ENCODE data around the gene CCKAR.
A peak's percentile ranks its signal among the peaks of the same experiment; 100 is the strongest.

The CCKAR gene

DNA sequence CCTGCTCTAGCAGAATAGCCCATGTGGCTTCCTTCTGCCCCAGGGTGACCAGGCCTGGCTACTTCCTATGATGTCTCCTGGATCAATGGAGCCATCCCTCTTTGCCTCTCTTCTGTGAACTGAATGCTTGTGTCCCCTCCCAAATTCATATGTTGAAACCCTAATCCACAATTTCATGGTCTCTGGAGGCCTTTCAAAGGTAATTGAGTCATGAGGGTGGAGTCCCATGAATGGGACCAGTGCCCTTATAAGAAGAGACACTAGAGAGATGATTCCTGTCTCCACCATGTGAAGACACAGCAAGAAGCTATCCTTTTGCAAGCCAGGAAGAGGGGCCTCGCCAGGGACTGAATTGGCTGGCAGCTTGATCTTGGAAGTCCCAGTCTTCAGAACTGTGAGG is 18.4 kb downstream of the CCKAR start:
- H4K8ac ChIP-seq (ENCODE audit: low read length) = no peak overlapping the region
- H2BK15ac ChIP-seq (ENCODE audit: low read depth, poor library complexity, severe bottlenecking) = no peak overlapping the region
- no peaks in the 10 kb centered on the region for H3K27me3 ChIP-seq (ENCODE audit: control insufficient read depth in 1 of 2, insufficient read depth in 1 of 2, low read length in 2 of 2)
- no peaks in the 10 kb centered on the region for H3K36me3 ChIP-seq (ENCODE audit: control insufficient read depth in 1 of 2, insufficient read depth in 2 of 2, low read depth in 1 of 2, low read length in 2 of 2)
- no peak overlapping the region for H3K23ac ChIP-seq (ENCODE audit: low read length in 2 of 2)
- H3K4me1 ChIP-seq (ENCODE audit: control insufficient read depth, insufficient read depth, low read depth, low read length) = no peaks in the 10 kb centered on the region
- no peak overlapping the region for H2AFZ ChIP-seq (ENCODE audit: low read depth, low read length)
- 83% methylated on average over 1 of the region's 1 CpG for WGBS
- DNase-seq = no peak
- H2BK120ac ChIP-seq (ENCODE audit: low read depth, low read length) = no peak overlapping the region
- no peak overlapping the region for H2BK5ac ChIP-seq (ENCODE audit: low read depth, low read length, poor library complexity, severe bottlenecking)
- H2BK12ac ChIP-seq (ENCODE audit: low read length in 2 of 2) = no peak overlapping the region
- H3K18ac ChIP-seq (ENCODE audit: low read depth in 1 of 2, low read length in 2 of 2) = no peak overlapping the region
- H3K4ac ChIP-seq (ENCODE audit: low read depth in 1 of 2, low read length in 2 of 2) = no peak overlapping the region
- H3K4me2 ChIP-seq (ENCODE audit: low read length, poor library complexity, severe bottlenecking) = no peak overlapping the region
- no peak overlapping the region for H3K14ac ChIP-seq (ENCODE audit: low read length in 2 of 2)
- H2AK5ac ChIP-seq (ENCODE audit: low read length, severe bottlenecking) = no peak overlapping the region
- H4K91ac ChIP-seq (ENCODE audit: low read length) = no peak overlapping the region
- H3K79me1 ChIP-seq (replicated peaks; ENCODE audit: low read length, poor library complexity, severe bottlenecking) = no peaks in the 10 kb centered on the region
- H3K9me3 ChIP-seq (ENCODE audit: control insufficient read depth, low read length) = peaks cover 5% of the 10 kb centered on the region
- no peak overlapping the region for H3K4me3 ChIP-seq (ENCODE audit: insufficient read depth in 1 of 2, low read depth in 1 of 2, low read length in 2 of 2)
- no peak overlapping the region for H3K27ac ChIP-seq (ENCODE audit: low read length, poor library complexity, severe bottlenecking)
- H3K9ac ChIP-seq (ENCODE audit: low read length) = no peak overlapping the region

DNA sequence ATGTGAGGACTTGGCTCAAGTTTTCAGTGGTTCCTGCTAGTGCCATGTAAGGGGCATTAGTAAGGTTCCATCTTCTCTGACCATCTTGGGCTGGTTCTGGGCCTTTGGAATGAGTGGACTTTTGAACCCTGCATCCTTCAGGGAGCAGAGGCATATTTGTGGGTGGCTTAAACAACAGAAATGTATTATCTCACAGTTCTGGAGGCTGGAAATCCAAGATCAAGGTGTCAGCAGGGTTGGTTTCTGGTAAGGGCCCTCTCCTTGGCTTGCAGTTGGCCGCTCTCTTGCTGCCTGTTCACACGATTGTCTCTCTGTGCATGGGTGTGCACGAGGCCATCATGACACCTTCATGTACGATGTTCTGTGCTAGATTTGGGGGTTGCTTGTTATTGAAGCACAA is 21.3 kb downstream of the CCKAR start:
- H3K36me3 ChIP-seq (ENCODE audit: control insufficient read depth in 1 of 2, insufficient read depth in 2 of 2, low read depth in 1 of 2, low read length in 2 of 2) = no peaks in the 10 kb centered on the region
- no peak overlapping the region for H3K23ac ChIP-seq (ENCODE audit: low read length in 2 of 2)
- 68% methylated on average over 4 of the region's 4 CpGs for WGBS

DNA sequence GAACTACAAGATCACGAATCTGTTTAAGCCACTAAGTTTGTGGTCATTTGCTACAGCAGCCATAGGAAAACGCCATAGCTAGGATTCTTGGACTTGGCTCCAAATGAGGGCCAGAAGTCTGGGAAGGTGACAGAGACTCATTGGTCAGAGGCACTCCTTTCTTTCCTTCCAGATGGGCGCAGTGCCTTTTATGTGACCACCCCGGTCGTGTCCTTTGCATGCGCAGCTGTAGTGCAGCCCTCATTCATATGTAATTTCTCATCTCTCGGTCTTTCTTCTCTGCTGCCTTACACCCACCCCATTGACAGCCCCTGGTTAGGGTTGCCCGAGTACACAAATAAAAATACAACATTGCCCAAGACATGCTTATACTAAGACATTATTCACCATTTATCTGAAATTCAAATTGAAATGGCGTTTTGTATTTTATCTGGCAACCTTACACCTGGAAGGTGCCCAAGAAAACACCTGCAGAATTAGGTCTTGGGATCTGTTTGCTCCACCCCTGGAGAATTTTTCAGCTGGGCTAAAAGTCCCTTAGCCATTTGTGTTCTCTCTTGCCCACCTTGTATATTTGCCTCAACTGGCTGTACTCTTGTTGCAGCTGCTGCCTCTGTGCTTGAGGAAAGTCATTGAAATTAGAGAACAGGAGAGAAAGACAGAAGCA is 21.9 kb downstream of the CCKAR start:
- H4K91ac ChIP-seq (ENCODE audit: low read length) = no peak overlapping the region
- H3K4me2 ChIP-seq (ENCODE audit: low read length, poor library complexity, severe bottlenecking) = no peak overlapping the region

More for the DNA sequence above, 21.3 kb downstream of the CCKAR start:
- Histone ChIP-seq H4K8ac (ENCODE audit: low read length) (no peak overlapping the region), H2AK5ac (ENCODE audit: low read length, severe bottlenecking) (no peak overlapping the region), H3K27ac (ENCODE audit: low read length, poor library complexity, severe bottlenecking) (no peak overlapping the region), H3K4me2 (ENCODE audit: low read length, poor library complexity, severe bottlenecking) (no peak overlapping the region), H3K27me3 (ENCODE audit: control insufficient read depth in 1 of 2, insufficient read depth in 1 of 2, low read length in 2 of 2) (peaks cover 0 to 5% of the 10 kb centered on the region in 2 experiments), H3K14ac (ENCODE audit: low read length in 2 of 2) (peak overlapping the region in 1 of 2 experiments; percentile 79), H3K4me3 (ENCODE audit: insufficient read depth in 1 of 2, low read depth in 1 of 2, low read length in 2 of 2) (no peak overlapping the region), H2BK12ac (ENCODE audit: low read length in 2 of 2) (no peak overlapping the region), H2AFZ (ENCODE audit: low read depth, low read length) (no peak overlapping the region), H2BK5ac (ENCODE audit: low read depth, low read length, poor library complexity, severe bottlenecking) (no peak overlapping the region), H4K91ac (ENCODE audit: low read length) (no peak overlapping the region), H3K4me1 (ENCODE audit: control insufficient read depth, insufficient read depth, low read depth, low read length) (no peaks in the 10 kb centered on the region), H3K18ac (ENCODE audit: low read depth in 1 of 2, low read length in 2 of 2) (no peak overlapping the region), H3K4ac (ENCODE audit: low read depth in 1 of 2, low read length in 2 of 2) (no peak overlapping the region), H3K79me1 (replicated peaks; ENCODE audit: low read length, poor library complexity, severe bottlenecking) (no peaks in the 10 kb centered on the region), H2BK120ac (ENCODE audit: low read depth, low read length) (no peak overlapping the region), H2BK15ac (ENCODE audit: low read depth, poor library complexity, severe bottlenecking) (no peak overlapping the region), H3K9ac (ENCODE audit: low read length) (no peak overlapping the region), H3K9me3 (ENCODE audit: control insufficient read depth, low read length) (peaks cover 5% of the 10 kb centered on the region)
- no peak for DNase-seq

DNA sequence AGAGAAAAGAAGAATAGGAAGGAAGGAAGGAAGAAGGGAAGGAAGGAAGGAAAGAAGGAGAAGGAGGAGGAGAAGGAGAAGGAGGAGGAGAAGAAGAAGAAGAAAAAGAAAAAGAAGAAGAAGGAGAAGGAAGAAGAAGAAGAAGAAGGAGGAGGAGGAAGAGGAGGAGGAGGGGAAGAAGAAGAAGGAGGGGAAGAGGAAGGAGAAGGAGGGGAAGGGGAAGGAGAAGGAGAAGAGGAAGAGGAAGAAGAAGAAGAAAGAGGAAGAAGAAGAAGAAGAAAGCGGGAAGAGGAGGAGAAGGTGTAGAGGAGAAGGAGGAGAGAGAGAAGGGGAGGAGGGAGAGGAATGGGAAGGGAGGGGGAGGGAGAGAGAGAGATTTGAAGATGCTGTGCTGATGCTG is 22.6 kb downstream of the CCKAR start:
- no peak overlapping the region for H2AFZ ChIP-seq (ENCODE audit: low read depth, low read length)
- peaks cover 10% of the 10 kb centered on the region for H3K9me3 ChIP-seq (ENCODE audit: control insufficient read depth, low read length)
- H2BK120ac ChIP-seq (ENCODE audit: low read depth, low read length) = no peak overlapping the region
- H2BK12ac ChIP-seq (ENCODE audit: low read length in 2 of 2) = no peak overlapping the region
- H4K91ac ChIP-seq (ENCODE audit: low read length) = no peak overlapping the region
- no peak overlapping the region for H3K4me3 ChIP-seq (ENCODE audit: insufficient read depth in 1 of 2, low read depth in 1 of 2, low read length in 2 of 2)
- no peak overlapping the region for H2AK5ac ChIP-seq (ENCODE audit: low read length, severe bottlenecking)
- peaks cover 0 to 5% of the 10 kb centered on the region in 2 experiments for H3K27me3 ChIP-seq (ENCODE audit: control insufficient read depth in 1 of 2, insufficient read depth in 1 of 2, low read length in 2 of 2)
- H3K23ac ChIP-seq (ENCODE audit: low read length in 2 of 2) = no peak overlapping the region
- H2BK15ac ChIP-seq (ENCODE audit: low read depth, poor library complexity, severe bottlenecking) = no peak overlapping the region
- H3K36me3 ChIP-seq (ENCODE audit: control insufficient read depth in 1 of 2, insufficient read depth in 2 of 2, low read depth in 1 of 2, low read length in 2 of 2) = no peaks in the 10 kb centered on the region
- no peak overlapping the region for H3K18ac ChIP-seq (ENCODE audit: low read depth in 1 of 2, low read length in 2 of 2)
- no peak overlapping the region for H3K27ac ChIP-seq (ENCODE audit: low read length, poor library complexity, severe bottlenecking)
- H3K9ac ChIP-seq (ENCODE audit: low read length) = no peak overlapping the region
- H3K4ac ChIP-seq (ENCODE audit: low read depth in 1 of 2, low read length in 2 of 2) = no peak overlapping the region
- H3K14ac ChIP-seq (ENCODE audit: low read length in 2 of 2) = no peak overlapping the region
- H3K4me2 ChIP-seq (ENCODE audit: low read length, poor library complexity, severe bottlenecking) = no peak overlapping the region
- no peaks in the 10 kb centered on the region for H3K79me1 ChIP-seq (replicated peaks; ENCODE audit: low read length, poor library complexity, severe bottlenecking)
- WGBS = 94% methylated on average over 1 of the region's 1 CpG
- no peak for DNase-seq
- H3K4me1 ChIP-seq (ENCODE audit: control insufficient read depth, insufficient read depth, low read depth, low read length) = no peaks in the 10 kb centered on the region
- no peak overlapping the region for H2BK5ac ChIP-seq (ENCODE audit: low read depth, low read length, poor library complexity, severe bottlenecking)
- no peak overlapping the region for H4K8ac ChIP-seq (ENCODE audit: low read length)

More for the DNA sequence above, 21.9 kb downstream of the CCKAR start:
- no peak overlapping the region for H3K23ac ChIP-seq (ENCODE audit: low read length in 2 of 2)
- H3K14ac ChIP-seq (ENCODE audit: low read length in 2 of 2) = no peak overlapping the region
- peaks cover 7% of the 10 kb centered on the region for H3K9me3 ChIP-seq (ENCODE audit: control insufficient read depth, low read length)
- H2AFZ ChIP-seq (ENCODE audit: low read depth, low read length) = no peak overlapping the region
- no peak overlapping the region for H3K27ac ChIP-seq (ENCODE audit: low read length, poor library complexity, severe bottlenecking)
- no peak overlapping the region for H2BK5ac ChIP-seq (ENCODE audit: low read depth, low read length, poor library complexity, severe bottlenecking)
- DNase-seq = no peak
- H3K4ac ChIP-seq (ENCODE audit: low read depth in 1 of 2, low read length in 2 of 2) = no peak overlapping the region
- no peaks in the 10 kb centered on the region for H3K79me1 ChIP-seq (replicated peaks; ENCODE audit: low read length, poor library complexity, severe bottlenecking)
- H2BK120ac ChIP-seq (ENCODE audit: low read depth, low read length) = no peak overlapping the region
- no peak overlapping the region for H3K18ac ChIP-seq (ENCODE audit: low read depth in 1 of 2, low read length in 2 of 2)
- no peak overlapping the region for H2AK5ac ChIP-seq (ENCODE audit: low read length, severe bottlenecking)
- H2BK15ac ChIP-seq (ENCODE audit: low read depth, poor library complexity, severe bottlenecking) = no peak overlapping the region
- no peaks in the 10 kb centered on the region for H3K36me3 ChIP-seq (ENCODE audit: control insufficient read depth in 1 of 2, insufficient read depth in 2 of 2, low read depth in 1 of 2, low read length in 2 of 2)
- no peak overlapping the region for H3K9ac ChIP-seq (ENCODE audit: low read length)
- WGBS = 75% methylated on average over 9 of the region's 9 CpGs
- no peak overlapping the region for H3K4me3 ChIP-seq (ENCODE audit: insufficient read depth in 1 of 2, low read depth in 1 of 2, low read length in 2 of 2)
- H3K4me1 ChIP-seq (ENCODE audit: control insufficient read depth, insufficient read depth, low read depth, low read length) = no peaks in the 10 kb centered on the region
- H3K27me3 ChIP-seq (ENCODE audit: control insufficient read depth in 1 of 2, insufficient read depth in 1 of 2, low read length in 2 of 2) = peaks cover 0 to 5% of the 10 kb centered on the region in 2 experiments
- H2BK12ac ChIP-seq (ENCODE audit: low read length in 2 of 2) = no peak overlapping the region
- H4K8ac ChIP-seq (ENCODE audit: low read length) = no peak overlapping the region
